Stimulated activated CD4-positive, alpha-beta T cell treated with anti-CD3 and anti-CD28 coated beads, TNF-alpha, amount 100 ng/mL, for 1 hour (primary cell): ENCODE results near the gene ACOT7.
"Not testable (repeated sequence)": the region's sequence is repeated elsewhere in the genome, so short reads cannot be mapped to it uniquely, and the experiment has no call there.

Experiments
- DNase-seq, 3 donors: peaks; one replicate each; pipeline ENCODE4 v3.0.0-alpha.2; 2020; ENCODE audit warnings: low read depth in 3 of 3, low spot score in 1 of 3

The ACOT7 gene

GRCh38 chr1:6316240-6317097 lies 77.1 kb downstream of the ACOT7 start:
- no peak for DNase-seq

GRCh38 chr1:6314503-6314902 lies 79.1 kb downstream of the ACOT7 start:
- DNase-seq: no peak

- DNase-seq: no peak
Measured at GRCh38 chr1:6313393-6314200, 80.0 kb downstream of the ACOT7 start.

GRCh38 chr1:6310116-6310848 lies 83.3 kb downstream of the ACOT7 start:
- no peak for DNase-seq

- DNase-seq: no peak
Measured at GRCh38 chr1:6309564-6309963, 84.0 kb downstream of the ACOT7 start.

- no peak for DNase-seq
Measured at GRCh38 chr1:6308449-6308848, 85.1 kb downstream of the ACOT7 start.

GRCh38 chr1:6307682-6308081 lies 85.9 kb downstream of the ACOT7 start:
- DNase-seq: not testable (repeated sequence)

GRCh38 chr1:6307099-6307498 lies 86.5 kb downstream of the ACOT7 start:
- no peak for DNase-seq

GRCh38 chr1:6303397-6304012 lies 90.1 kb downstream of the ACOT7 start:
- DNase-seq: no peak

GRCh38 chr1:6302568-6302967 lies 91.0 kb downstream of the ACOT7 start:
- no peak for DNase-seq

- no peak for DNase-seq
Measured at GRCh38 chr1:6301526-6301925, 92.0 kb downstream of the ACOT7 start.

GRCh38 chr1:6300342-6301048 lies 93.1 kb downstream of the ACOT7 start:
- DNase-seq: no peak

GRCh38 chr1:6299557-6300165 lies 93.9 kb downstream of the ACOT7 start:
- no peak for DNase-seq

GRCh38 chr1:6298940-6299465 lies 94.6 kb downstream of the ACOT7 start:
- no peak for DNase-seq

- no peak for DNase-seq
Measured at GRCh38 chr1:6298530-6298929, 95.0 kb downstream of the ACOT7 start.

- no peak for DNase-seq
Measured at GRCh38 chr1:6295910-6296309, 97.7 kb downstream of the ACOT7 start.

GRCh38 chr1:6294890-6295556 lies 98.5 kb downstream of the ACOT7 start:
- DNase-seq: no peak

- no peak for DNase-seq
Measured at GRCh38 chr1:6294080-6294889, 99.3 kb downstream of the ACOT7 start.
